Measurements from ENCODE around the gene XIRP2.
"Not testable (repeated sequence)": the region's sequence is repeated elsewhere in the genome, so short reads cannot be mapped to it uniquely, and the experiment has no call there.

XIRP2 gene

DNA sequence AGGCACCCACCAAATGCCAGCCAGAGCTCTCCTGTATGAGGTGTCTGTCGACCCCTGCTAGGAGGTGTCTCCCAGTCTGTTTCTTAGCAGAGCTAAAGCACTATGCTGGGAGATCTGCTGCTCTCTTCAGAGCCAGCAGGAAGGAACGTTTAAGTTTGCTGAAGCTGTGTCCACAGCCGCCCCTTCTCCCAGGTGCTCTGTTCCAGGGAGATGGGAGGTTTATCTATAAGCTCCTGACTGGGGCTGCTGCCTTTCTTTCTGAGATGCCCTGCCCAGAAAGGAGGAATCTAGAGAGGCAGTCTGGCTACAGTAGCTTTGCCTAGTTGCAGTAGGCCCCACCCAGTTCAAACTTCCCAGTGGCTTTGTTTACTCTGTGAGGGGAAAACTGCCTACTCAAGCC, 210.7 kb downstream of the XIRP2 start:
- not testable (repeated sequence) for H3K27me3 ChIP-seq (ENCODE audit: control insufficient read depth in 2 of 2, insufficient read depth in 2 of 2, low read length in 2 of 2); H3K27ac ChIP-seq (ENCODE audit: low read depth in 2 of 2, low read length in 2 of 2); H3K36me3 ChIP-seq (ENCODE audit: control insufficient read depth in 2 of 2, insufficient read depth in 2 of 2, low read length in 2 of 2); H3K4me1 ChIP-seq (ENCODE audit: control insufficient read depth in 2 of 2, insufficient read depth in 2 of 2, low read length in 2 of 2); H3K4me3 ChIP-seq (ENCODE audit: low read length in 2 of 2); H3K9me3 ChIP-seq (ENCODE audit: control insufficient read depth in 2 of 2, low read length in 2 of 2); H3K9ac ChIP-seq (ENCODE audit: low read depth in 1 of 2, low read length in 2 of 2)

DNA sequence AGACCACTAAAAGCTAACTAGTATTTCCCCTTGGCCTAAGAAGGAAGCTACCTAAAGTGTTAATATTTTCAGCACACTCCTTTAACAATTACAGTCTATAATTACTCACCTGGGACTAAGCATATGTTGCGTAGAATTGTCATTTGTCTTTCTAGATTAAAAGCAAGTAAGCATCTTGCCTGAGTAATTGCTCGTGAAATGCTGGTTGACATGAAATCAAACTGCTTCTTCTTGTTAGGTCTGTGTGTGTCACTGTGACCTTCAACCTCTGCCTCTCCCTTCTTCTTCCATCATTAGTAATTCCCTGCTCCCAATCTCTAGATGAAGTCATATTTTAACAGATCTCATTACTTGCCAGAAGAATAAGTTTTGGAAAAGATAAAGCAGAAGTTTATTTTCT, 212.2 kb downstream of the XIRP2 start:
- H3K4me1 ChIP-seq (ENCODE audit: control insufficient read depth in 2 of 2, insufficient read depth in 2 of 2, low read length in 2 of 2) = no peaks in the 10 kb centered on the region
- no peaks in the 10 kb centered on the region for H3K36me3 ChIP-seq (ENCODE audit: control insufficient read depth in 2 of 2, insufficient read depth in 2 of 2, low read length in 2 of 2)
- H3K27ac ChIP-seq (ENCODE audit: low read depth in 2 of 2, low read length in 2 of 2) = no peak overlapping the region
- H3K9ac ChIP-seq (ENCODE audit: low read depth in 1 of 2, low read length in 2 of 2) = no peak overlapping the region
- no peaks in the 10 kb centered on the region for H3K27me3 ChIP-seq (ENCODE audit: control insufficient read depth in 2 of 2, insufficient read depth in 2 of 2, low read length in 2 of 2)
- H3K4me3 ChIP-seq (ENCODE audit: low read length in 2 of 2) = no peak overlapping the region
- H3K9me3 ChIP-seq (ENCODE audit: control insufficient read depth in 2 of 2, low read length in 2 of 2) = no peaks in the 10 kb centered on the region

DNA sequence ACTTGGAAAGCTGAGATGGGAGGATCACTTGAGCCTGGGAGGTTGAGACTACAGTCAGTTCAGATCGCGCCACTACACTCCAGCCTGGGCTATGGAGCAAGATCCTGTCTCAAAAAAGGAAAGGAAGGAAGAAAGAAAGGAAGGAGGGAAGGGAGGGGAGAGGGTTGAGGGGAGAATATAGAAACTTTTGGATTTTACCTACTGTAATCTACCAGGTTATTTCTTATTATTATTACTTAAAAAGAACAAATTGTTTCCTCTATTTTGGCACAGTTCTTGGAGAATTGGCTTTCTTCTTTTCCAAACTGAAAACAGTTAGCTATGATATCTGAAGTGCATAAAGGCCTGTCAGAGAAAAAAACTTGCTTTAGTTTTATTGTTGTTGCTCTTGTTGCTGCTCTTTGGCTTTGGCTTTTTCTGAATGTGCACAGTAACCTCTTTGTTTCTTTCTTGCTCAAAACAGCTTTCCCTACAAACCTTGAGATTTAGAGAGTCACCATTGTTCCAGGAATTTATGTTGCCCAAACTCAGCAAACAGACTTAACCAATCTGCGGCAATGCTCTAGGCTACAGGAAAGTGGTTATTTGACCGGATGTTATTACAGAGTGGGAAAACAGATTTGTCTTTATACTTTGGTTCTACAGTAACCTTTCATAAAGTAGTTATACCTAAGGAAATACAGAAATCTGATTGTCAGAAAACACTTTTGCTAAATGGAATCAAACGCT, 214.9 kb downstream of the XIRP2 start:
- H3K9ac ChIP-seq (ENCODE audit: low read depth in 1 of 2, low read length in 2 of 2) = no peak overlapping the region
- no peaks in the 10 kb centered on the region for H3K4me1 ChIP-seq (ENCODE audit: control insufficient read depth in 2 of 2, insufficient read depth in 2 of 2, low read length in 2 of 2)

DNA sequence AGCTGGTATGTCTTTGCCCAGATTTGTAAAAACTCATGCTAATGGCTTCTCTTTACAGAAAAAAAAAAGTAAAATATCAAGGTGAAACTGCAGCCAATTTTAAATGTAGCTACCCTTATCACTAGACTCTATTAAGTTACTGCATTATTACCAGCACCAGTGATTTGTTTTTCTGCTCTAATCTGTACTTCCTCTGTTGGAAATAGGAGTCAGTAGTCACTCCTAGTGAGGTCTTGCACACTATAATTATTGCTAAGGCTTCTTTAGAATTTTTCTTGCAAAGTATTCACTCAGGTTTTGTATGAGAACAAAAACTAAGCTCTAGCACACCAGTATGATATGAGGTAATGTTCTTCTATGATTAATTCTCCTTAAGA, 215.5 kb downstream of the XIRP2 start:
- Histone ChIP-seq H3K4me3 (ENCODE audit: low read length in 2 of 2) (no peak overlapping the region), H3K4me1 (ENCODE audit: control insufficient read depth in 2 of 2, insufficient read depth in 2 of 2, low read length in 2 of 2) (no peaks in the 10 kb centered on the region), H3K9ac (ENCODE audit: low read depth in 1 of 2, low read length in 2 of 2) (no peak overlapping the region), H3K9me3 (ENCODE audit: control insufficient read depth in 2 of 2, low read length in 2 of 2) (no peaks in the 10 kb centered on the region), H3K27ac (ENCODE audit: low read depth in 2 of 2, low read length in 2 of 2) (no peak overlapping the region), H3K36me3 (ENCODE audit: control insufficient read depth in 2 of 2, insufficient read depth in 2 of 2, low read length in 2 of 2) (no peaks in the 10 kb centered on the region), H3K27me3 (ENCODE audit: control insufficient read depth in 2 of 2, insufficient read depth in 2 of 2, low read length in 2 of 2) (no peaks in the 10 kb centered on the region)

More for the DNA sequence above, 214.9 kb downstream of the XIRP2 start:
- Histone ChIP-seq H3K9me3 (ENCODE audit: control insufficient read depth in 2 of 2, low read length in 2 of 2) (no peaks in the 10 kb centered on the region), H3K27me3 (ENCODE audit: control insufficient read depth in 2 of 2, insufficient read depth in 2 of 2, low read length in 2 of 2) (no peaks in the 10 kb centered on the region), H3K36me3 (ENCODE audit: control insufficient read depth in 2 of 2, insufficient read depth in 2 of 2, low read length in 2 of 2) (no peaks in the 10 kb centered on the region), H3K4me3 (ENCODE audit: low read length in 2 of 2) (no peak overlapping the region), H3K27ac (ENCODE audit: low read depth in 2 of 2, low read length in 2 of 2) (no peak overlapping the region)

DNA sequence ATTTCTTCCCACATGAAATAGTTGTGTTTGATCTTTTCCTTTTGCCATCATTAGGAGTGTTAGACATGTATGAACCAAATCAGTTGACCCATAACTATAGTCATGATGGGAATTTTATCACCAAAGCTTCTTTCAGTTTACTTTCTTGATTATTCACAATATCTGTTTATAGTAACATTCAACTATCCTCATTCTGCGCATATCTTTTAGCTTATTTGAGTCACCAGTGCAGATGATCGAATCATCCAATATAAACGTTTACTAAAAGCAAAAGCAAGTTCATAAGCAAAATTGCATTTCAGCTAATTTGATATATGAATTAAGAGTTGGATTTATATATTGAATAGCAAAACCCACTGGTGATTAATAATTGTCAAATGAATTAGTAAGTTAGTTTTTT, 216.4 kb downstream of the XIRP2 start:
- Histone ChIP-seq H3K27me3 (ENCODE audit: control insufficient read depth in 2 of 2, insufficient read depth in 2 of 2, low read length in 2 of 2) (no peaks in the 10 kb centered on the region), H3K27ac (ENCODE audit: low read depth in 2 of 2, low read length in 2 of 2) (no peak overlapping the region), H3K4me3 (ENCODE audit: low read length in 2 of 2) (no peak overlapping the region), H3K9me3 (ENCODE audit: control insufficient read depth in 2 of 2, low read length in 2 of 2) (no peaks in the 10 kb centered on the region), H3K9ac (ENCODE audit: low read depth in 1 of 2, low read length in 2 of 2) (no peak overlapping the region), H3K4me1 (ENCODE audit: control insufficient read depth in 2 of 2, insufficient read depth in 2 of 2, low read length in 2 of 2) (no peaks in the 10 kb centered on the region), H3K36me3 (ENCODE audit: control insufficient read depth in 2 of 2, insufficient read depth in 2 of 2, low read length in 2 of 2) (no peaks in the 10 kb centered on the region)

DNA sequence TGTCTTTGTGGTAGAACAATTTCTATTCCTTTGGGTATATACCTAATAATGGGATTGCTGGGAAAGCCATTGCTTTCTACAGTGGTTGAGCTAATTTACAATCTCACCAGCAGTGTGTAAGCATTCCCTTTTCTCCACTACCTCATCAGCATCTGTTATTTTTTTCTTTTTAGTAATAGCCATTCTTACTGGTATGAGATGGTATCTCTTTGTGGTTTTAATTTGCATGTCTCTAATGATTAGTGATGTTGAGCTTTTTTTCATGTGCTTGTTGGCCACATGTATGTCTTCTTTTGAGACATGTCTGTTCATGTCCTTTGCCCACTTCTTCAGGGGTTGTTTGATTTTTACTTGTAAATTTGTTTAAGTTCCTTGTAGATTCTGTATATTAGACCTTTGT, 221.4 kb downstream of the XIRP2 start:
- not testable (repeated sequence) for H3K9me3 ChIP-seq (ENCODE audit: control insufficient read depth in 2 of 2, low read length in 2 of 2)

DNA sequence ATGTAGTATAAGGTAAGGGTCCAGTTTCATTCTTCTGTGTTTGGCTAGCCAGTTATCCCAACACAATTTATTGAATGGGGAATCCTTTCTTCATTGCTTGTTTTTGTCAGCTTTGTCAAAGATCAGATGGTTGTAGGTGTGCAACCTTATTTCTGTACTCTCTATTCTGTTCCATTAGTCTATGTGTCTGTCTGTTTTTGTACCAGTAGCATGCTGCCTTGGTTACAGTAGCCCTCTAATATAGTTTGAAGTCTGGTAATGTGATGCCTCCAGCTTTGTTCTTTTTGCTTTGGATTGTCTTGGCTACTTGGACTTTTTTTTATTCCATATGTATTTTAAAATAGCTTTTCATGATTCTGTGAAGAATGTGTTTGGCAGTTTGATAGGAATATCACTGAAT, 222.1 kb downstream of the XIRP2 start:
- Histone ChIP-seq H3K27me3 (ENCODE audit: control insufficient read depth in 2 of 2, insufficient read depth in 2 of 2, low read length in 2 of 2) (no peaks in the 10 kb centered on the region), H3K4me1 (ENCODE audit: control insufficient read depth in 2 of 2, insufficient read depth in 2 of 2, low read length in 2 of 2) (no peaks in the 10 kb centered on the region), H3K4me3 (ENCODE audit: low read length in 2 of 2) (no peak overlapping the region), H3K9ac (ENCODE audit: low read depth in 1 of 2, low read length in 2 of 2) (no peak overlapping the region), H3K27ac (ENCODE audit: low read depth in 2 of 2, low read length in 2 of 2) (no peak overlapping the region), H3K9me3 (ENCODE audit: control insufficient read depth in 2 of 2, low read length in 2 of 2) (no peaks in the 10 kb centered on the region), H3K36me3 (ENCODE audit: control insufficient read depth in 2 of 2, insufficient read depth in 2 of 2, low read length in 2 of 2) (no peaks in the 10 kb centered on the region)

More for the DNA sequence above, 221.4 kb downstream of the XIRP2 start:
- not testable (repeated sequence) for H3K27me3 ChIP-seq (ENCODE audit: control insufficient read depth in 2 of 2, insufficient read depth in 2 of 2, low read length in 2 of 2); H3K4me1 ChIP-seq (ENCODE audit: control insufficient read depth in 2 of 2, insufficient read depth in 2 of 2, low read length in 2 of 2); H3K4me3 ChIP-seq (ENCODE audit: low read length in 2 of 2); H3K27ac ChIP-seq (ENCODE audit: low read depth in 2 of 2, low read length in 2 of 2); H3K36me3 ChIP-seq (ENCODE audit: control insufficient read depth in 2 of 2, insufficient read depth in 2 of 2, low read length in 2 of 2); H3K9ac ChIP-seq (ENCODE audit: low read depth in 1 of 2, low read length in 2 of 2)

DNA sequence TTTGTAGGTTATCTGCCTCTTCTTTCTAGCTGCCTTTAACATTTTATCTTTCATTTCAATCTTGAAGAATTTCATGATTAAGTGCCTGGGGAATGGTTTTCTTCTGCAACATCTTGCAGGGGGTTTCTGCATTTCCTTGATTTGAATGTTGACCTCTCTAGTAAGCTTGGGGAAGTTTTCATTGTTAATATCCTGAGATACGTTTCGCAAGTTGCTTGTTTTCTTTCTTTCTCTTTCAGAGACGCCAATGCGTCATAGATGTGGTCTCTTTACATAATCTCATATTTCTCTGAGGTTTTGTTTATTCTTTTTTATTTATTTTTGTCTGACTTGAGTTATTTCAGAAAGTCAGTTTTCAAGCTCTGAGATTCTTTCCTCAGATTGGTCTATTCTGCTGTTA, 225.7 kb downstream of the XIRP2 start:
- Histone ChIP-seq H3K4me1 (ENCODE audit: control insufficient read depth in 2 of 2, insufficient read depth in 2 of 2, low read length in 2 of 2) (no peaks in the 10 kb centered on the region), H3K9ac (ENCODE audit: low read depth in 1 of 2, low read length in 2 of 2) (no peak overlapping the region), H3K36me3 (ENCODE audit: control insufficient read depth in 2 of 2, insufficient read depth in 2 of 2, low read length in 2 of 2) (no peaks in the 10 kb centered on the region), H3K9me3 (ENCODE audit: control insufficient read depth in 2 of 2, low read length in 2 of 2) (no peaks in the 10 kb centered on the region), H3K4me3 (ENCODE audit: low read length in 2 of 2) (no peak overlapping the region), H3K27ac (ENCODE audit: low read depth in 2 of 2, low read length in 2 of 2) (no peak overlapping the region), H3K27me3 (ENCODE audit: control insufficient read depth in 2 of 2, insufficient read depth in 2 of 2, low read length in 2 of 2) (no peaks in the 10 kb centered on the region)

DNA sequence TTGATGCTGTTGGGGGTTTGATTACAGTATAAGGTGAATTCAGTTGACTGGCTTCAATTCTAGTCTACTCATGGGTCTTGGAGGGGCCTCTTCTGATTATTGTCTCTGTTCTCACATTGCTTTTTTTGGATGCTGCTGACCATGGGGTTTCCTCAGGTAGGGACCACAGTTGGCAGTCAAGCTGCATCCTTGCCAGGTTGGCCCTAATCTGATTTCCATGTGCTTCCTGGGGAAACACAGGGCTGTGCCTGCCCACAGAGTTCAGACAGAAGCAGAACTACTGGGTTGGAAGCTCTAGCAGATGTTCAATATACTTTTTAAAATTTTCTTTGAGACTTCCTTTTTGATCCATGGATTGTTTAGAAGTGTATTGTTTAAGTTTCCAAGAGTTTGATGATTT, 227.3 kb downstream of the XIRP2 start:
- H3K27me3 ChIP-seq (ENCODE audit: control insufficient read depth in 2 of 2, insufficient read depth in 2 of 2, low read length in 2 of 2) = no peaks in the 10 kb centered on the region
- H3K4me3 ChIP-seq (ENCODE audit: low read length in 2 of 2) = no peak overlapping the region
- no peaks in the 10 kb centered on the region for H3K9me3 ChIP-seq (ENCODE audit: control insufficient read depth in 2 of 2, low read length in 2 of 2)
- no peaks in the 10 kb centered on the region for H3K4me1 ChIP-seq (ENCODE audit: control insufficient read depth in 2 of 2, insufficient read depth in 2 of 2, low read length in 2 of 2)
- no peak overlapping the region for H3K27ac ChIP-seq (ENCODE audit: low read depth in 2 of 2, low read length in 2 of 2)
- H3K36me3 ChIP-seq (ENCODE audit: control insufficient read depth in 2 of 2, insufficient read depth in 2 of 2, low read length in 2 of 2) = no peaks in the 10 kb centered on the region
- H3K9ac ChIP-seq (ENCODE audit: low read depth in 1 of 2, low read length in 2 of 2) = no peak overlapping the region

DNA sequence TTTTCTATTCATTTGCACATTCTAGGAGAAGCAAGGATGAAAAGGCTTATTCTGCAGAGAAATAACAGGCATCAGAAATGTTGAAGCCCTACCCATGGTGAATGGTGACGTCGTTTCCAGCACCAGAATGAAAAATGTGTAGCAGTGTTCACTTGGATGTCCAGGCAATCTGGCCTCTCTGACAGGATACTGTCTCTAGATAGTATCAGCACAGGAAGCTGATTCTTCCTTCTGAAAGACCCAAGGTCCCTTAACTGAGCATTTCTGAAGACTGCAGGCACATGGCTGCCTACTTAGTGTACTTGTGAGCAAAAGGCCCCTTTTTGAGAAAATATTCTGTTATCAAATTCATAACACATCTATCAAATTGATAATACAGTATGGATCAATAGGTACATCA, 234.1 kb downstream of the XIRP2 start:
- Histone ChIP-seq H3K9ac (ENCODE audit: low read depth in 1 of 2, low read length in 2 of 2) (no peak overlapping the region), H3K36me3 (ENCODE audit: control insufficient read depth in 2 of 2, insufficient read depth in 2 of 2, low read length in 2 of 2) (no peaks in the 10 kb centered on the region), H3K27me3 (ENCODE audit: control insufficient read depth in 2 of 2, insufficient read depth in 2 of 2, low read length in 2 of 2) (no peaks in the 10 kb centered on the region), H3K4me1 (ENCODE audit: control insufficient read depth in 2 of 2, insufficient read depth in 2 of 2, low read length in 2 of 2) (no peaks in the 10 kb centered on the region), H3K27ac (ENCODE audit: low read depth in 2 of 2, low read length in 2 of 2) (no peak overlapping the region), H3K9me3 (ENCODE audit: control insufficient read depth in 2 of 2, low read length in 2 of 2) (no peaks in the 10 kb centered on the region), H3K4me3 (ENCODE audit: low read length in 2 of 2) (no peak overlapping the region)

DNA sequence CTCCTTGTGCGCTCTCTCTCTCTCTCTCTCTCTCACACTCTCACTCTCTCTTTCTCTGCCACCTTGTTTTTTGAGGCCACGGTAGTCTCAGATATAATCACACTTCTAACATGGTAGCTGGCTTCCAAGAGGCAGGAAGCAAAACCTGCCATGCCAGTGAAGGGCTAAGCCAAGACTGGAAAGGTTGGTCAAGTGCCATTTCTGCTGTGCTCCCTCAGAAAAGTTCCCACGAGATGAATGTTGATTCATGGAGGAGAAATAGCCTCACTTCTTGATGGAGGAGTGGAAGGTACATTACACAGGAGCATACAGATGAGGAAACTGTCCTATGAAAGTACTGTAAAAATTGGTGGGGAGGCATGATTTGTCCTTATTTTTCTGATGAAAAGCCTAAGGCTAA, 237.9 kb downstream of the XIRP2 start:
- Histone ChIP-seq H3K27ac (ENCODE audit: low read depth in 2 of 2, low read length in 2 of 2) (no peak overlapping the region), H3K27me3 (ENCODE audit: control insufficient read depth in 2 of 2, insufficient read depth in 2 of 2, low read length in 2 of 2) (no peaks in the 10 kb centered on the region), H3K9ac (ENCODE audit: low read depth in 1 of 2, low read length in 2 of 2) (no peak overlapping the region), H3K4me1 (ENCODE audit: control insufficient read depth in 2 of 2, insufficient read depth in 2 of 2, low read length in 2 of 2) (no peaks in the 10 kb centered on the region), H3K36me3 (ENCODE audit: control insufficient read depth in 2 of 2, insufficient read depth in 2 of 2, low read length in 2 of 2) (no peaks in the 10 kb centered on the region), H3K9me3 (ENCODE audit: control insufficient read depth in 2 of 2, low read length in 2 of 2) (no peaks in the 10 kb centered on the region), H3K4me3 (ENCODE audit: low read length in 2 of 2) (no peak overlapping the region)
